Measurements from ENCODE around the gene NFATC3.

NFATC3 gene

GRCh38 chr16:68234188-68235107 is 149.3 kb downstream of the NFATC3 start:
- peak overlapping the region; percentile 90; the same call in 1 of the 2 replicates for H3K9ac ChIP-seq (ENCODE audit: low read depth, low read length)
- no peaks in the 10 kb centered on the region for H3K36me3 ChIP-seq (ENCODE audit: insufficient read depth, low read length)
- no peaks in the 10 kb centered on the region for H3K9me3 ChIP-seq (ENCODE audit: control insufficient read depth, insufficient read depth, low read length)
- H3K4me1 ChIP-seq (ENCODE audit: insufficient read depth, low read length): peaks cover 4% of the 10 kb centered on the region; the same call in 1 of the 2 replicates

GRCh38 chr16:68235108-68235886 is 150.1 kb downstream of the NFATC3 start:
- H3K9me3 ChIP-seq (ENCODE audit: control insufficient read depth, insufficient read depth, low read length): no peaks in the 10 kb centered on the region
- H3K36me3 ChIP-seq (ENCODE audit: insufficient read depth, low read length): no peaks in the 10 kb centered on the region
- peak overlapping the region; percentile 90 for H3K9ac ChIP-seq (ENCODE audit: low read depth, low read length)
- peaks cover 4% of the 10 kb centered on the region; the same call in 1 of the 2 replicates for H3K4me1 ChIP-seq (ENCODE audit: insufficient read depth, low read length)

- H3K9me3 ChIP-seq (ENCODE audit: control insufficient read depth, insufficient read depth, low read length): no peaks in the 10 kb centered on the region
- H3K4me1 ChIP-seq (ENCODE audit: insufficient read depth, low read length): peaks cover 4% of the 10 kb centered on the region; the same call in 1 of the 2 replicates
- no peaks in the 10 kb centered on the region for H3K36me3 ChIP-seq (ENCODE audit: insufficient read depth, low read length)
- peak within 1 kb of the TSS; percentile 90 for H3K9ac ChIP-seq (ENCODE audit: low read depth, low read length)
Observed at GRCh38 chr16:68235887-68236136, 150.6 kb downstream of the NFATC3 start, which contains the start of gene ESRP2. TSS of gene ESRP2 (minus strand) at chr16:68236127. CDS start at chr16:68236045, 82 bp downstream.

DNA sequence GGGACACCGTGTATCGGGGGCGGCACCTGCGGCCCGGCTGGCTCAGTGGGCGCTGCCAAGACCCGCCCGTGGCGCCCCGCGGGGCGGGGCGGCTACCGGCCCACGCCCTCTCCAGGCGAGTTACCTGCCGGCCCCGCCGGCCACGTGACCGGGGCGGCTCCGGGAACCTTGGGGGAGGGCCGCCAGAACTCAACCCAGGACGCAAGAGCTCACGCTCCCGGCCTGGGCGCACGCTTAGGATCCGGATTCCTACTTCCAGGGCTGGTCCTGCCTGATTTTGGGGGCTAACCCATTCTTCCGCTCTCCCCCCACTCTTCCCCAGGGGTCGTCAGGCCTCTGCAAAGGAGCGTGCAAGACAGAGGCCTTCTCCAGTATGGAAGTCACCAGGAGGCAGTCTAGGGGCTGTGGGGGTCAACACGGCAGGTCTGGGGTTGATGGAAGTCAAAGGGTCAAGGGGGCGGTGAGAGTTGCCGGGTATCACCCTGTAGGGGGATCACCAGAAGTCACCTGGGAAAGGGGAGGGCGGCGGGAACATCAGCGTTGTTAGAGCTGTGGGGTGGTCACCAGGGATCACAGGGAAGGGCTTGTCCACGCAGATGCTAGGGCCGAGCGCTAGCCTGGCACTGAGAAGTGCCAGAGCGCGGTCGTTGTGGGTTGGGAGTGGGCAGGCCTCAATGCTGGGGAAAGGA is 151.1 kb downstream of the NFATC3 start:
- H3K9me3 ChIP-seq (ENCODE audit: control insufficient read depth, insufficient read depth, low read length): no peaks in the 10 kb centered on the region
- H3K4me1 ChIP-seq (ENCODE audit: insufficient read depth, low read length): peaks cover 4% of the 10 kb centered on the region; the same call in 1 of the 2 replicates
- H3K36me3 ChIP-seq (ENCODE audit: insufficient read depth, low read length): no peaks in the 10 kb centered on the region
- peak overlapping the region; percentile 90 for H3K9ac ChIP-seq (ENCODE audit: low read depth, low read length)

DNA sequence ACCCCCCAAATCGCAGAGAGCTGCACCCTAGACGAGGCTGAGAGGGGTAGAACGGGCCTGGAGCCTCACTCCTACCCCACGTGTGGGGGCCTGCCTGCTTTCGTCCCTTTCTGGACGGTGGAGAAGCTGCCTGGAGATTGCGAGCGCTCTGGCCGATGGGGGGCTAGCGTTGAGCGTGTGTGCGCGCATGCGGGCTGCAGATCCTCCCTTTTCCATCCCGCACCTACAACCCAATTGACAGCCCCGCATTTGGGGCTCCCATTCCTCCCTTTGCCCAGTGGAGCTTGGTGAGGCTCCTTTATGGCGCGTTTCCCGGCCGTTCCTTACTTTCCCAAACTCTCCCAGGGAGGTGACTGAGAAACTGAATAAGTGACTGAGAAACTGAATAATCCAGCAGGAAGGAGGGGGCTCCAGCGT is 151.7 kb downstream of the NFATC3 start:
- no peaks in the 10 kb centered on the region for H3K9me3 ChIP-seq (ENCODE audit: control insufficient read depth, insufficient read depth, low read length)
- H3K36me3 ChIP-seq (ENCODE audit: insufficient read depth, low read length): no peaks in the 10 kb centered on the region
- peak overlapping the region; percentile 90 for H3K9ac ChIP-seq (ENCODE audit: low read depth, low read length)
- peaks cover 4% of the 10 kb centered on the region; the same call in 1 of the 2 replicates for H3K4me1 ChIP-seq (ENCODE audit: insufficient read depth, low read length)

DNA sequence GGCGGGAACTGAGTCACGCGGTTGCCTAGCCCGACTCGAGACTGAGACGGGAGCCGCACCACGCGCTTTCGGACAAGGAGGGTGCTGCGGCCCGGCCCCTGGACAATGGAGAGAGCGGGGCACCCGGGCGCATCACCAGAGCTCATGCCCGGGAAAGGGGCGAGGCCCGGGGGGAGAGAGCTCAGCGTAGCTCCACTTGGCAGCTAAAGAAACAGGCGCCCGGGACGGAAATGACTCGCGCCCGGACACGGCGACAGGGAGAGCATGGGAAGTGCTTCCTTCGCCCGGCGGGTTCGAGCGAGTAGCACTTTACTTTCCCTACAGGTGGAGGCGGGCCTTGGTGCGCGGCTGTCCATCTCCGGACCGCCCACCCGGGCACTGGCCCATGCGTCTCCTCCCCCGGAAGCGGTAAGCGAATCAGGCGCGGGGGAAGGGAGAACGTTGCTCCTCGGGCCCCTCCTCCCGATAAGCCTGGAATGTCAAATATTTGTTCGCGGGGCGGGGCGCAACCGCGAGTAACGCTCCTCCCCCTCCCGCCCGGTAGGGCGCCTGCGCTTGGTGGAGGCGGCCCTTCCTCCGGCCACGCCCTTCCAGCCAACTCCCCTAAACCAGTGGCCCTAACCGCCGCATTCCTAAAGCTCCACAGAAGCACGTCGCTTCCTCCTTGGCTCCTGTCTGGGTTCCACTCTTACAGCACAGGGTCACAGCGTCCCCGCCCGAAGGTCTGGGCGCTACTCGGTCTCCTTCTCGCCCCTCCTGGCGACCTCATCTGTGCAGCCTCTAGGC is 152.3 kb downstream of the NFATC3 start:
- peaks cover 4% of the 10 kb centered on the region; the same call in 1 of the 2 replicates for H3K4me1 ChIP-seq (ENCODE audit: insufficient read depth, low read length)
- H3K9me3 ChIP-seq (ENCODE audit: control insufficient read depth, insufficient read depth, low read length): no peaks in the 10 kb centered on the region
- H3K9ac ChIP-seq (ENCODE audit: low read depth, low read length): peak overlapping the region; percentile 90

GRCh38 chr16:68238029-68238345 is 152.8 kb downstream of the NFATC3 start:
- Histone ChIP-seq H3K36me3 (ENCODE audit: insufficient read depth, low read length) (no peaks in the 10 kb centered on the region), H3K4me1 (ENCODE audit: insufficient read depth, low read length) (peaks cover 4% of the 10 kb centered on the region; the same call in 1 of the 2 replicates), H3K9ac (ENCODE audit: low read depth, low read length) (peak overlapping the region; percentile 57), H3K9me3 (ENCODE audit: control insufficient read depth, insufficient read depth, low read length) (no peaks in the 10 kb centered on the region)

More for the DNA sequence above, 152.3 kb downstream of the NFATC3 start:
- no peaks in the 10 kb centered on the region for H3K36me3 ChIP-seq (ENCODE audit: insufficient read depth, low read length)

GRCh38 chr16:68242085-68242484 is 156.9 kb downstream of the NFATC3 start:
- H3K36me3 ChIP-seq (ENCODE audit: insufficient read depth, low read length): no peaks in the 10 kb centered on the region
- H3K9ac ChIP-seq (ENCODE audit: low read depth, low read length): no peak overlapping the region
- H3K9me3 ChIP-seq (ENCODE audit: control insufficient read depth, insufficient read depth, low read length): no peaks in the 10 kb centered on the region
- 0 out of 2 replicates have a peak, but pooled peaks cover 3% of the 10 kb centered on the region for H3K4me1 ChIP-seq (ENCODE audit: insufficient read depth, low read length)

DNA sequence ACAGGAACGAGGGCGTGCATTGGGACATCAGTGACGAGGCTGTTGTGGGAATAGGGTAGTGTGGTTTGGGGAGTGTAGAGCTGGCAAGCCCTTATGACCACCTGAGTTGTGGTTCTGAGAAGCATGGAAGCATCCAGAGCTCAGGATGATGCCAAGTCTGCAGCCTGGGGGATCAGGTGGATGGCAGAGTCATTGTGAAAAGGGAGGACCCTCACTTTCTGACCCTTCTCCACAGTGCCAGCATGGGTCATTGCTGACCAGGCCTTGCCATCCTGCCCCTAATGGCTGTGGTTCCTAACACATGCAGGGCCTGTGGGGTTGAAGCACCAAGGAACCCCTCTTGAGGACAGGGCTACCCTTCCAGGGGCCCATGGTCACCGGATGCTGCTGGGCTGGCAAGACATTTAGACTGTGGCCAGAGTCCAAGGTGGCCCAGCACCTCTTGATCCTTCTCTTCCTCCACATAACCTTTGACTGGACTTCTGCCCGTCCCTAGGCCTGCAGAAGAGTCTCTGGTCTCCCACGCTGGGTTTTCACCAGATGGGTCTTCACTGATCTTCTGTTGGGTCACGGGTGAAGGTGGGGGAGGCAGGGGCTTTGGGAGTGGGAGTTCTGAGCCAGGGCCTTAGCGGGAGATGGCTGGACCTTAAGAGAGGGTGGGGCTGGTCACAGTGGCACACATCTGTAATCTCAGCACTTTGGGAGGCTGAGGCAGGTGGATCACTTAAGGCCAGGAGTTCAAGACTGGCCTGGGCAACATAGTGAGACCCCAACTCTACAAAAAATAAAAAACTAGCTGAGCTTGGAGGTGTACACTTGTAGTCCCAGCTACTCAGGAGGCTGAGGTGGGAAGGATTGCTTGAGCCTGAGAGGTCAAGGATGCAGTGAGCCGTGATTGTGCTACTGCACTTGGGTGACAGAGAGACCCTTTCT is 158.0 kb downstream of the NFATC3 start:
- no peaks in the 10 kb centered on the region for H3K9me3 ChIP-seq (ENCODE audit: control insufficient read depth, insufficient read depth, low read length)
- no peaks in the 10 kb centered on the region for H3K36me3 ChIP-seq (ENCODE audit: insufficient read depth, low read length)
- no peak overlapping the region for H3K9ac ChIP-seq (ENCODE audit: low read depth, low read length)
- H3K4me1 ChIP-seq (ENCODE audit: insufficient read depth, low read length): 0 out of 2 replicates have a peak, but pooled peaks cover 3% of the 10 kb centered on the region

GRCh38 chr16:68244481-68244902 is 159.3 kb downstream of the NFATC3 start:
- H3K9me3 ChIP-seq (ENCODE audit: control insufficient read depth, insufficient read depth, low read length): no peaks in the 10 kb centered on the region
- H3K9ac ChIP-seq (ENCODE audit: low read depth, low read length): peak overlapping the region; percentile 93; the same call in 1 of the 2 replicates
- 0 out of 2 replicates have a peak, but pooled peaks cover 3% of the 10 kb centered on the region for H3K4me1 ChIP-seq (ENCODE audit: insufficient read depth, low read length)
- H3K36me3 ChIP-seq (ENCODE audit: insufficient read depth, low read length): no peaks in the 10 kb centered on the region

DNA sequence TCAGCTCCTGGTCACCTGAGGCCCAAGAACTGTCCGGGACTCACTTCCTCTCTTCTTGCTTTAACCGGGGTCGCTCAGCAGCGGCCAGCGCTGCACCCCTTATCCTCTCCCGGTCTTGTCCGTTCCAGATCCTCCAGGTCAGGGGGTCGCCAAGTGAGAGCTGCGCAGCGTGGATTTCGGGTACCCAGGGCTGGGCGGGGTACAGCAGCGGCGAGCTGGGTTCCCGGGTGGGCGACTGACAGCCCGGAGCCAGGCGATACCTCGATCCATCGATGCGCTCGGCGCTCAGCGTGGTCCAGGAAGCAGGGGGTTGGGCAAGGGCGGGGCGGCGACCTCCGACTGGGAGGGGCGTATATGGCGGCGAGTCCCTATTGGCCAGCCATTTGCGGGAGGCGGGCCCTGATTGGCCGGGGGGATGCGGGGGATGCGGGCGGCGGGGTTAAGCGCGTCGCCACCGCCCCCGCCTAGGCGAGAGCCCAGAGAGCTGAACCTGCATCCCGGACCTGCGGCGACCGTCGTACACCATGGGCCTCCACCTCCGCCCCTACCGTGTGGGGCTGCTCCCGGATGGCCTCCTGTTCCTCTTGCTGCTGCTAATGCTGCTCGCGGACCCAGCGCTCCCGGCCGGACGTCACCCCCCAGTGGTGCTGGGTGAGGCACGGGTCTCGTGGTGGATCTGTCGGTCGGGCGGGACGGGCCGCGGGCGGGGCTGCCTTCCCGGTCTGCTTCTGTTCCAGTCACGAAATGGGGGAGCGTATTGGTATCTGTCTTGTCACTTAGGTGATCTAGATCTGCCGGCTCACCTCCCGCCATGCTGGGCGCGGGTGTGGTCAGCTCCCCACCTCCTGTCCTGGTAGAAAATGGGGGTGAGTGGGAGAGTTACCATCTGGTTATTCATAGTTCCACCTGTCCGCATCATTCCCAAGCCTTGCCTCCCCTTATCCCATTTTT is 160.0 kb downstream of the NFATC3 start, which contains the start of gene PLA2G15:
PLA2G15 (plus strand) TSS at position 471 of the 951 bp plus-strand sequence; CDS start at position 525, 54 bp downstream.
- Histone ChIP-seq H3K36me3 (ENCODE audit: insufficient read depth, low read length) (no peaks in the 10 kb centered on the region), H3K4me1 (ENCODE audit: insufficient read depth, low read length) (0 out of 2 replicates have a peak, but pooled peaks cover 3% of the 10 kb centered on the region), H3K9me3 (ENCODE audit: control insufficient read depth, insufficient read depth, low read length) (no peaks in the 10 kb centered on the region), H3K9ac (ENCODE audit: low read depth, low read length) (peak within 1 kb of the TSS; percentile 93)

GRCh38 chr16:68246121-68246520 is 161.0 kb downstream of the NFATC3 start:
- Histone ChIP-seq H3K4me1 (ENCODE audit: insufficient read depth, low read length) (0 out of 2 replicates have a peak, but pooled peaks cover 3% of the 10 kb centered on the region), H3K9me3 (ENCODE audit: control insufficient read depth, insufficient read depth, low read length) (no peaks in the 10 kb centered on the region), H3K36me3 (ENCODE audit: insufficient read depth, low read length) (no peaks in the 10 kb centered on the region), H3K9ac (ENCODE audit: low read depth, low read length) (peak overlapping the region; percentile 93; the same call in 1 of the 2 replicates)

Data from ES-I3 (cell line).